AG04449 (cell line): ENCODE results near the gene ACAA1.
A peak's percentile ranks its signal among the peaks of the same experiment; 100 is the strongest.

Experiments
- CTCF ChIA-PET: fragments of 350-600 bp; formaldehyde crosslinking; extraction: SDS; loops from one replicate; lab custom pipeline; 2021; ENCODE audit warnings: antibody characterized with exemption; lab: Yijun Ruan, JAX
- POLR2A ChIA-PET: fragments of 400-600, 350-600 bp; formaldehyde crosslinking; extraction: SDS; loops from one replicate; lab custom pipeline; 2020; ENCODE audit warnings: antibody characterized with exemption, inconsistent platforms; lab: Yijun Ruan, JAX
- DNase-seq: peaks from one replicate; pipeline ENCODE4 v3.0.0-alpha.2; 2010; ENCODE audit warnings: low read depth, low spot score
- H3K4me3 ChIP-seq: 2 replicates; pipeline ENCODE4 v1.5.1; 2011; ENCODE audit warnings: low read depth, mild to moderate bottlenecking, control low read depth, low read length
- CTCF ChIP-seq: IDR thresholded peaks from one replicate; pipeline ENCODE4 v1.5.1; 2011; ENCODE audit warnings: mild to moderate bottlenecking, moderate library complexity, low read length, control low read depth, inconsistent platforms; ENCODE audit not compliant: insufficient read depth; ENCODE audit errors: missing control alignments

The ACAA1 gene

GRCh38 chr3:38142959-38143358 is 6.0 kb upstream of the ACAA1 start:
- H3K4me3 ChIP-seq = no peak overlapping the region
- CTCF ChIA-PET = no interaction called here
- POLR2A ChIA-PET = no interaction called here
- no peak for DNase-seq
- TF ChIP-seq CTCF = no peak

GRCh38 chr3:38141952-38142273 is 5.0 kb upstream of the ACAA1 start:
- CTCF ChIA-PET = interaction anchor here (0.6 to 0.8 kb wide), 2 partner anchors 10 to 205 kb away, joined by 3 read pairs; partner anchors contain the start of gene XYLB
- no peak for TF ChIP-seq CTCF
- POLR2A ChIA-PET = no interaction called here
- DNase-seq = no peak
- H3K4me3 ChIP-seq = no peak overlapping the region

- no peak overlapping the region for H3K4me3 ChIP-seq
- no peak for TF ChIP-seq CTCF
- ChIA-PET POLR2A (no interaction called here), CTCF (interaction anchor here (0.6 kb wide), 1 partner anchor 205 kb away, joined by 3 read pairs; the partner anchor contains the start of gene XYLB)
- DNase-seq = no peak
Measured at GRCh38 chr3:38141173-38141951, 4.4 kb upstream of the ACAA1 start.

GRCh38 chr3:38140326-38141172 is 3.6 kb upstream of the ACAA1 start:
- no peak for TF ChIP-seq CTCF
- POLR2A ChIA-PET = no interaction called here
- no peak for DNase-seq
- CTCF ChIA-PET = interaction anchor here (1.4 to 1.5 kb wide), 3 partner anchors 23 to 205 kb away, joined by 3 to 4 read pairs (median 3); no protein-coding TSS in a partner anchor
- no peak overlapping the region for H3K4me3 ChIP-seq

GRCh38 chr3:38139652-38140051 is 2.7 kb upstream of the ACAA1 start:
- ChIA-PET CTCF (interaction anchor here (1.2 to 2.1 kb wide), 5 partner anchors 22 to 206 kb away, joined by 3 to 8 read pairs (median 3); no protein-coding TSS in a partner anchor), POLR2A (no interaction called here)
- TF ChIP-seq CTCF = no peak
- no peak for DNase-seq
- H3K4me3 ChIP-seq = peak overlapping the region; percentile 80

- no peak for DNase-seq
- no peak for TF ChIP-seq CTCF
- CTCF ChIA-PET = interaction anchor here (1.2 to 2.1 kb wide), 5 partner anchors 22 to 207 kb away, joined by 3 to 8 read pairs (median 3); no protein-coding TSS in a partner anchor
- POLR2A ChIA-PET = interaction anchor here (0.7 kb wide), 1 partner anchor 26 kb away, joined by 5 read pairs; the partner anchor contains the start of gene OXSR1
- peak overlapping the region; percentile 80 for H3K4me3 ChIP-seq
Measured at GRCh38 chr3:38139191-38139590, 2.3 kb upstream of the ACAA1 start.
